GM21786 (cell line): ENCODE measurements around the gene NDRG4.

ENCODE experiments used
- ATAC-seq: cut with Tn5 transposase; IDR thresholded peaks from one replicate; pipeline ENCODE4 v1.9.1; 2021; ENCODE audit not compliant: unreplicated experiment

The NDRG4 gene

GRCh38 chr16:58499615-58500351 lies at the start of gene NDRG4:
NDRG4 (plus strand) TSS chr16:58500143; CDS start chr16:58500249, 106 bp downstream.
- ATAC-seq: peak; percentile 72

DNA sequence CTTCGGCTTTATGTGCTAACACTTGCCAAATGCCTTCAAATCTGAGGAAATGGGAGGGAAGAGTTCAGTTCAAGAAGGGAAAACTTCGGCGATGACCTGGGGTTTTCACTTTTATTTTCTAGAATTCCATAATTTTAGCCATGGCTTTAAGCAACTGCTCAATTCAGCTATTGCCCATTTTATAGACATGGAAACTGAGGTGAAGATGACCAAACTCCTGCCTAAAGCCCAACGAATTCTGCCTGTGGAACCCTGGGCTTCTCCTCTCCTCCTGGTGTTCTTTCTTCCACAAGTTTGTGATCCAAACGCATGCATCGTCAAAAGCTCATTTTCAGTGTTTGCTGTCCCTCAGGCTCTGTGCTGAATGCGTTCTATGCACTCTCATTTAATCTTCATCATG lies 49.4 kb upstream of the NDRG4 start:
- ATAC-seq: no peak

GRCh38 chr16:58451265-58451689 lies 48.7 kb upstream of the NDRG4 start:
- no peak for ATAC-seq

DNA sequence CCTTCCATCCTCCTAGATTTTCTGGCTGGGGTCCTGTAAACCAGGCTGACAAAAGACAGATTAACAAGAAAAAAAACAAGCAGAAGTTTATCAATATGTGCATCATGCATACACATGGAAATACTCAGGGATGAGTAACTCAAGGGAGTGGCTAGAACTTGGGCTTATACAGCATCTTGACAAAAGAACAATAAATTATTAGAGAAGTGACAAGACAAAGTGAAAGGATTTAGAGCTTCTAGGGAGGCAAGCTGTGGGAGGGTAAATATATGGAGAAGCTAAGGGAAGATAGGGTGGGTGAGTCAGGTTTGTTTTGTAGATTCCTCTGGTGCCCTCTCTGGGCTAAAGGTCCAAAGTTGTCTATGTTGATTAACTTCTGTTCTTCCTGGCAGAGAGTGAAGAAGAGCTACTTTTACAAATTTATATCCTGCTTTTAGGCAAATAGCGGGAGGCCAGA lies 48.0 kb upstream of the NDRG4 start:
- ATAC-seq: no peak

GRCh38 chr16:58452640-58453039 lies 47.3 kb upstream of the NDRG4 start:
- ATAC-seq: no peak

- no peak for ATAC-seq
Observed at GRCh38 chr16:58454178-58454577, 45.8 kb upstream of the NDRG4 start.

- no peak for ATAC-seq
Observed at GRCh38 chr16:58454856-58455255, 45.1 kb upstream of the NDRG4 start.

- ATAC-seq: no peak
Observed at GRCh38 chr16:58455750-58456149, 44.2 kb upstream of the NDRG4 start.

- no peak for ATAC-seq
Observed at GRCh38 chr16:58456193-58456592, 43.8 kb upstream of the NDRG4 start.

GRCh38 chr16:58458606-58459343 lies 41.2 kb upstream of the NDRG4 start:
- ATAC-seq: peak; percentile 15

GRCh38 chr16:58459344-58460218 lies 40.4 kb upstream of the NDRG4 start:
- ATAC-seq: peak; percentile 56

DNA sequence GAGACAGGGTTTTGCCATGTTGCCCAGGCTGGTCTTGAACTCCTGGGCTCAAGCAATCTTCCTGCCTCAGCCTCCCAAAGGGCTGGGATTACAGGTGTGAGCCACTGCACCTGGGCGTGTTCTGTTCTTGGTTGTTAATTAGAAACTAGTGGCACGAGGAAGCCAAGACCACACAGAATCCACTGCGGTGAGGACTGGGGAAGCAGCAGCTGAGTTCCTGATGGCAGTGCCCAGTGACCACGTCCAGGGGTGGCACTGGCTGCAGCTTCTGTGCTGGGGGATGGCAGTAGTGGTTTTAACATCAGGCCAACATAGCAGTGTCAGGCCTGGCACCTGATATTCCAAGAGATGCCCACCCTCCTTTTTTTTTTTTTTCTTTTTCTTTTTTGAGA lies 39.7 kb upstream of the NDRG4 start:
- no peak for ATAC-seq

- ATAC-seq: no peak
Observed at GRCh38 chr16:58461056-58461455, 38.9 kb upstream of the NDRG4 start.

GRCh38 chr16:58461640-58462039 lies 38.3 kb upstream of the NDRG4 start:
- ATAC-seq: no peak

GRCh38 chr16:58462089-58462488 lies 37.9 kb upstream of the NDRG4 start:
- ATAC-seq: no peak

- no peak for ATAC-seq
Observed at GRCh38 chr16:58462499-58462996, 37.4 kb upstream of the NDRG4 start.

DNA sequence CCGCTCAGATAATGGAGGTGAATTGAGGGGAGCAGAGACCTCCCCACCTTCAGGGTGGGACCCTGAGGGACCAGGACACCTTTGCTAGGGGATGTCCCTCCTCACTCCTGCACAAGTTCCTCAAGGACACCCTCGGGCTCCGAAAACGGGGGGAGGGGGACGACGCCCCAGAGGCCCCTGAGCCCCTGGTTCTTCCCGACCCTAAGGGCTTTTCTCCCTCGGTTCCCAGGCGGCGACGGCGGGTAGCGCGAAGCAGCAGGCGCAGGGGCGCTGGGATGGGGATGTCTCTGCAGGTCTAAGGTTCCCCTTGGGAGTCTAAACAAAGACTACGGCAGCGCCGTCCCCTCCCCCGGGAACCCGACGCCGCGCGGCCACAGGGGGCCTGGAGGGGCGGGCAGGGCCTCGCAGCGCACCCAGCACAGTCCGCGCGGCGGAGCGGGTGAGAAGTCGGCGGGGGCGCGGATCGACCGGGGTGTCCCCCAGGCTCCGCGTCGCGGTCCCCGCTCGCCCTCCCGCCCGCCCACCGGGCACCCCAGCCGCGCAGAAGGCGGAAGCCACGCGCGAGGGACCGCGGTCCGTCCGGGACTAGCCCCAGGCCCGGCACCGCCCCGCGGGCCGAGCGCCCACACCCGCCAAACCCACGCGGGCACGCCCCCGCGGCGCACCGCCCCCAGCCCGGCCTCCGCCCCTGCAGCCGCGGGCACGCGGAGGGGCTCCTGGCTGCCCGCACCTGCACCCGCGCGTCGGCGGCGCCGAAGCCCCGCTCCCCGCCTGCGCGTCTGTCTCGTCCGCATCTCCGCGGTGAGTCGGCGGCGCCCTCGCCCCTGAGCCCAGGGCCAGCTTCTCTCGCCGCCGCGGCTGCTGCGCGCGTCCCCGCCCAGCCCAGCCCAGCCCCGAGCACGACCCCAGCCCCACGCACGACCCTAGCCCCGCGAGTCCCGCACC lies 36.7 kb upstream of the NDRG4 start:
- no peak for ATAC-seq

GRCh38 chr16:58464047-58464915 lies 35.7 kb upstream of the NDRG4 start:
- no peak for ATAC-seq
